ENCODE data around the gene NCKAP1. TPM values are rescaled to one million over a fixed set of nuclear protein-coding genes. Genes with fewer than 3 reads are reported as not detected.

Gene NCKAP1
- total and polyA plus RNA-seq, 12 donors = 26.8 to 134 (median 104) TPM

- H3K4me3 ChIP-seq = no peak overlapping the region
Measured at GRCh38 chr2:183035298-183035953, 2.8 kb downstream of the NCKAP1 start.

GRCh38 chr2:183034806-183035205 lies 3.5 kb downstream of the NCKAP1 start:
- no peak for TF ChIP-seq POLR2A (IDR thresholded peaks at IDR 0.05)
- TF ChIP-seq, protein P1, sequence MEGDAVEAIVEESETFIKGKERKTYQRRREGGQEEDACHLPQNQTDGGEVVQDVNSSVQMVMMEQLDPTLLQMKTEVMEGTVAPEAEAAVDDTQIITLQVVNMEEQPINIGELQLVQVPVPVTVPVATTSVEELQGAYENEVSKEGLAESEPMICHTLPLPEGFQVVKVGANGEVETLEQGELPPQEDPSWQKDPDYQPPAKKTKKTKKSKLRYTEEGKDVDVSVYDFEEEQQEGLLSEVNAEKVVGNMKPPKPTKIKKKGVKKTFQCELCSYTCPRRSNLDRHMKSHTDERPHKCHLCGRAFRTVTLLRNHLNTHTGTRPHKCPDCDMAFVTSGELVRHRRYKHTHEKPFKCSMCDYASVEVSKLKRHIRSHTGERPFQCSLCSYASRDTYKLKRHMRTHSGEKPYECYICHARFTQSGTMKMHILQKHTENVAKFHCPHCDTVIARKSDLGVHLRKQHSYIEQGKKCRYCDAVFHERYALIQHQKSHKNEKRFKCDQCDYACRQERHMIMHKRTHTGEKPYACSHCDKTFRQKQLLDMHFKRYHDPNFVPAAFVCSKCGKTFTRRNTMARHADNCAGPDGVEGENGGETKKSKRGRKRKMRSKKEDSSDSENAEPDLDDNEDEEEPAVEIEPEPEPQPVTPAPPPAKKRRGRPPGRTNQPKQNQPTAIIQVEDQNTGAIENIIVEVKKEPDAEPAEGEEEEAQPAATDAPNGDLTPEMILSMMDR (IDR thresholded peaks at IDR 0.05) = no peak
- WGBS, 4 donors = 93 to 97% (median 95%) methylated on average over 1 of the region's 1 CpG
- no peak for DNase-seq
- Histone ChIP-seq H3K27ac (no peak overlapping the region), H3K4me3 (no peak overlapping the region), H3K9me3 (replicated peaks in 1 of 3) (no peaks in the 10 kb centered on the region), H3K27me3 (no peaks in the 10 kb centered on the region), H3K36me3 (replicated peaks in 1 of 2) (no peaks in the 10 kb centered on the region), H3K4me1 (replicated peaks in 1 of 2) (peaks cover 14 to 72% of the 10 kb centered on the region in 2 donors)
- intact Hi-C loops (cut with DNase I) = no loop called here

More at GRCh38 chr2:183035298-183035953, 2.8 kb downstream of the NCKAP1 start:
- TF ChIP-seq, protein P1 (IDR thresholded peaks at IDR 0.05) = no peak
- TF ChIP-seq POLR2A (IDR thresholded peaks at IDR 0.05) = no peak
- H3K36me3 ChIP-seq (replicated peaks in 1 of 2) = no peaks in the 10 kb centered on the region
- H3K9me3 ChIP-seq (replicated peaks in 1 of 3) = no peaks in the 10 kb centered on the region
- peaks cover 11 to 66% of the 10 kb centered on the region in 2 donors for H3K4me1 ChIP-seq (replicated peaks in 1 of 2)
- no peak overlapping the region for H3K27ac ChIP-seq
- WGBS, 4 donors = 46 to 55% (median 48%) methylated on average over 2 of the region's 2 CpGs
- intact Hi-C loops (cut with DNase I) = no loop called here
- no peaks in the 10 kb centered on the region for H3K27me3 ChIP-seq
- no peak for DNase-seq

GRCh38 chr2:183033951-183034350 lies 4.3 kb downstream of the NCKAP1 start:
- no peaks in the 10 kb centered on the region for H3K27me3 ChIP-seq

DNA sequence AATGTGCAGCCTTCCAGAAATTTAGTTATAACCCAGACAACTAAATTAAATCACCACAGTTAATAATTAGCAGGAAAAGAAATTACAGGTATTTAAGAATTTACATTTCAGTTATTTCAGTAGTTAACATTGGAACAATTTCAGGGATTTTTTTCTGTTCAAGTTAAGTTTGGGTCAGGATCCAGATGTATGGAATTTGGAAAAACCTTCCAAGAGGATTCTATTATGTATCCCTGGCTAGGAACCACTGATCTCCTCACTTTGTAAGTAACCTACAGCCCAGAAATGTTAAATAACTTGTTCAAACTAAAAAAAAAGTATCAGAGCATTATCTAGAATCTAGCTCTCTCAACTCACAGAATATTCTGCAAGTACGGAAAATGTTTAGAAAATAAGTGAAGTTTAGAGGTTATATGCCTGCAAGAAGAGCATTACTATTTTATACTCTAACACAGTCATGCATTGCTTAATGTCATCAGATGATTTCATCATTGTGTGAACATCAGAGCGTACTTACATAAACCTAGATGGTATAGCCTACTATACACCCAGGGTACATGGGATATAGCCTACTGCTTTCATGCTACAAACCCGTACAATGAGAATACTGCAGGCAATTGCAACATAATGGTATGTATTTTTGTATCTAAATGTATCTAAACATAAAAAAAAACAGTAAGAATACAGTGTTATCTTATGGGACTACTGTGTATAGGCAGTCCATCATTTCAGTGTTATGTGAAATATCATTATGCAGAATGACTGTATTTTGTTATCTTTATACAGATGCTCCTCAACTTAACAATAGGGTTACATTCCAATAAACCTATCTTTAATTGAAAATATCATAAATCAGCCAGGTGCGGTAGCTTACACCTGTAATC lies 6.1 kb downstream of the NCKAP1 start:
- Histone ChIP-seq H3K4me1 (replicated peaks in 1 of 2) (peaks cover 14 to 78% of the 10 kb centered on the region in 2 donors), H3K27ac (no peak overlapping the region), H3K27me3 (no peaks in the 10 kb centered on the region), H3K9me3 (replicated peaks in 1 of 3) (no peaks in the 10 kb centered on the region), H3K36me3 (replicated peaks in 1 of 2) (no peaks in the 10 kb centered on the region), H3K4me3 (no peak overlapping the region)
- DNase-seq = no peak
- TF ChIP-seq, protein P1 (IDR thresholded peaks at IDR 0.05) = no peak
- no peak for TF ChIP-seq POLR2A (IDR thresholded peaks at IDR 0.05)
- intact Hi-C loops (cut with DNase I) = no loop called here
- WGBS, 4 donors = 89 to 95% (median 92%) methylated on average over 4 of the region's 4 CpGs

More at GRCh38 chr2:183033951-183034350, 4.3 kb downstream of the NCKAP1 start:
- no peak overlapping the region for H3K4me3 ChIP-seq
- TF ChIP-seq, protein P1 (IDR thresholded peaks at IDR 0.05) = no peak
- TF ChIP-seq POLR2A (IDR thresholded peaks at IDR 0.05) = no peak
- no peak overlapping the region for H3K27ac ChIP-seq
- no peak for DNase-seq
- 73 to 85% (median 81%) methylated on average over 1 of the region's 1 CpG for WGBS, 4 donors
- intact Hi-C loops (cut with DNase I) = no loop called here
- H3K9me3 ChIP-seq (replicated peaks in 1 of 3) = no peaks in the 10 kb centered on the region
- H3K36me3 ChIP-seq (replicated peaks in 1 of 2) = no peaks in the 10 kb centered on the region
- H3K4me1 ChIP-seq (replicated peaks in 1 of 2) = peaks cover 14 to 75% of the 10 kb centered on the region in 2 donors
